Psoas muscle (tissue), 8 donors: ENCODE data around the gene PRMT5. TPM values are rescaled to one million over a fixed set of nuclear protein-coding genes. Genes with fewer than 3 reads are reported as not detected.

ENCODE experiments used
- ATAC-seq, 4 donors: fragments of 200-7000 bp; cut with Tn5 transposase; one replicate each; pipeline ENCODE4 v1.9.1; 2020; ENCODE audit warnings: moderate library complexity in 3 of 4, mild to moderate bottlenecking in 2 of 4
- DNase-seq, 2 donors: peaks; one replicate each; pipeline ENCODE4 v3.0.0-alpha.2; 2020
- H3K27ac ChIP-seq: fragments of 200-600 bp; one replicate; pipeline ENCODE4 v1.8.0; 2022
- H3K27me3 ChIP-seq, 3 donors: fragments of 200-600 bp in 1 of 3; one replicate each; pipeline versions ENCODE4 v1.6.1 to v1.8.0; 2013 to 2022; ENCODE audit warnings: low read length in 2 of 3, mild to moderate bottlenecking in 2 of 3, moderate library complexity in 1 of 3; ENCODE audit not compliant: insufficient read depth in 3 of 3
- H3K36me3 ChIP-seq, 2 donors: fragments of 200-600 bp in 1 of 2; one replicate each; pipeline versions ENCODE4 v1.6.1 to v1.8.0; 2013 to 2022; ENCODE audit warnings: low read depth in 1 of 2, mild to moderate bottlenecking in 1 of 2, moderate library complexity in 1 of 2; ENCODE audit not compliant: insufficient read depth in 1 of 2
- H3K4me1 ChIP-seq: fragments of 200-600 bp; one replicate; pipeline ENCODE4 v1.8.0; 2022
- H3K4me3 ChIP-seq: fragments of 200-600 bp; one replicate; pipeline ENCODE4 v1.8.0; 2022; ENCODE audit warnings: mild to moderate bottlenecking
- H3K9me3 ChIP-seq: fragments of 200-600 bp; one replicate; pipeline ENCODE4 v1.8.0; 2022
- WGBS, 3 donors: extraction: QIAGEN DNeasy Blood & Tissue Kit; methylation state at CpG; one replicate each; pipeline versions ENCODE4 v1.1.6 to v1.1.7; 2013; 5-methylcytosine and 5-hydroxymethylcytosine counted together
- intact Hi-C, 2 donors: fragments of 100-400 bp; cut with DNase I; formaldehyde crosslinking; loops; one replicate each; pipeline versions ENCODE4 v1.11.0 to v1.14.2; 2022
- polyA plus RNA-seq, 3 donors: library from polyadenylated mRNA; stranded (reverse); fragments of 200-250 nt; gene quantifications; one replicate each; pipeline ENCODE4 v1.2.3, GENCODE V29; 2013
- total RNA-seq, 4 donors: library from RNA; stranded (reverse); fragmentation: NEBNext Ultra II Directional in 2 of 4; extraction: Animal tissue kit (Norgen Biotek cat#: 25700) in 2 of 4; gene quantifications; one replicate each; pipeline versions ENCODE4 v1.2.1 to v1.2.4, GENCODE V29; 2021 to 2023
- TF ChIP-seq, protein P1 (sequence below): fragments of 200-600 bp; IDR thresholded peaks from one replicate; pipeline ENCODE4 v1.8.0; 2022; ENCODE audit warnings: antibody characterized with exemption
- donor health status: healthy with polysubstance abuse.
- donor health status: DM: no; HTN: no; CAD: no; lungs with moderate emphysema.
- donor health status: Bipolar disorder and iron deficiency.
- donor health status: healthy.
- donor health status: DM: yes; HTN: yes; CAD: no.
- donor health status: DM: no; HTN: no; CAD: no.
- donor health status: DM: no; HTN: no; CAD: no.
- donor health status: DM: yes; HTN: yes; CAD: no.

Gene PRMT5
- total and polyA plus RNA-seq, 7 donors = 45.3 to 99.5 (median 76.1) TPM

- WGBS, 3 donors = 0 to 1% (median 0%) methylated on average over 31 to 45 of the region's 45 CpGs
- intact Hi-C loops = loop anchor here in 1 of 2 donors (2.0 to 5.0 kb wide), 2 partner anchors 29 to 45 kb away; partner anchors contain the start of gene RBM23
Measured at GRCh38 chr14:22872033-22872832, 56.9 kb downstream of the PRMT5 start.

DNA sequence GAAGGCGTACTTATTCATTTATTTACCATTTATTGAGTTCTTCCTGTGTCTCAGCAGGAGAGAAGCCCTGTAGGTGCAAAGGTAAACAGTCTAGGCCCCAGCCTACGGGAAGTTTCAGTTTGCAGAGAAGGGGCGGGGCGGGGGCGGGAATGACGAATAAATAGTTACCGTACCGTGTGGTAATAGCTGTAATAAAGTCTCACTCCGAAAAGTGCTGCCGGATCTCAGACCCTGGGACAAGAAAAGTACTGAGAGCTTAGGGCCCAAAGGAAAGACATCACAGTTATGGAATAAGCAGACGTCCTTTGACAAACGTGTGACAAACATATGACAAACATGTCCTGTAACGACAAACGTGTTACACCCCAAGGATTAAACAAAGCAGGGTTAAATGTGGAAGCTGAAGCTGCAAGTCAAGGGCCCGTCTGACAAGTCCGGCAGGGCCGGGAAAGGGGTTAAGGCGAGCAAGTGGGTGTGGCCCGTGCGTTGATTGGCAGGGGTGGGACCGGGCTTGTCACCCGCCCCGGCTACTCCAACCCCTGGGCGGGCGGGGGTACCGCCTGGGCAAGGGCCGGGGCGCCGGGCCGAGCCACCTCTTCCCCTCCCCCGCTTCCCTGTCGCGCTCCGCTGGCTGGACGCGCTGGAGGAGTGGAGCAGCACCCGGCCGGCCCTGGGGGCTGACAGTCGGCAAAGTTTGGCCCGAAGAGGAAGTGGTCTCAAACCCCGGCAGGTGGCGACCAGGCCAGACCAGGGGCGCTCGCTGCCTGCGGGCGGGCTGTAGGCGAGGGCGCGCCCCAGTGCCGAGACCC, 57.7 kb downstream of the PRMT5 start, which contains the start of gene LRP10:
TSS of gene LRP10 (plus strand) at position 517 of the 809 bp plus-strand sequence. CDS start 564 bp downstream, outside the sequence.
- DNase-seq (peak; percentile 93 to 95), ATAC-seq (peak; percentile 95 to 96 (median 95))
- H3K36me3 ChIP-seq = peaks cover 0 to 34% of the 10 kb centered on the region in 2 donors
- H3K27me3 ChIP-seq = no peaks in the 10 kb centered on the region
- peak within 1 kb of the TSS; percentile 100 for H3K27ac ChIP-seq
- H3K4me3 ChIP-seq = peak within 1 kb of the TSS; percentile 100
- H3K4me1 ChIP-seq = peaks cover 16% of the 10 kb centered on the region
- WGBS, 3 donors = 0% methylated on average over 45 to 50 of the region's 50 CpGs
- intact Hi-C loops = loop anchor here in 1 of 2 donors (2.0 to 5.0 kb wide), 2 partner anchors 29 to 46 kb away; partner anchors contain the start of gene RBM23
- TF ChIP-seq, protein P1, sequence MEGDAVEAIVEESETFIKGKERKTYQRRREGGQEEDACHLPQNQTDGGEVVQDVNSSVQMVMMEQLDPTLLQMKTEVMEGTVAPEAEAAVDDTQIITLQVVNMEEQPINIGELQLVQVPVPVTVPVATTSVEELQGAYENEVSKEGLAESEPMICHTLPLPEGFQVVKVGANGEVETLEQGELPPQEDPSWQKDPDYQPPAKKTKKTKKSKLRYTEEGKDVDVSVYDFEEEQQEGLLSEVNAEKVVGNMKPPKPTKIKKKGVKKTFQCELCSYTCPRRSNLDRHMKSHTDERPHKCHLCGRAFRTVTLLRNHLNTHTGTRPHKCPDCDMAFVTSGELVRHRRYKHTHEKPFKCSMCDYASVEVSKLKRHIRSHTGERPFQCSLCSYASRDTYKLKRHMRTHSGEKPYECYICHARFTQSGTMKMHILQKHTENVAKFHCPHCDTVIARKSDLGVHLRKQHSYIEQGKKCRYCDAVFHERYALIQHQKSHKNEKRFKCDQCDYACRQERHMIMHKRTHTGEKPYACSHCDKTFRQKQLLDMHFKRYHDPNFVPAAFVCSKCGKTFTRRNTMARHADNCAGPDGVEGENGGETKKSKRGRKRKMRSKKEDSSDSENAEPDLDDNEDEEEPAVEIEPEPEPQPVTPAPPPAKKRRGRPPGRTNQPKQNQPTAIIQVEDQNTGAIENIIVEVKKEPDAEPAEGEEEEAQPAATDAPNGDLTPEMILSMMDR = no peak
- no peaks in the 10 kb centered on the region for H3K9me3 ChIP-seq

More at GRCh38 chr14:22872033-22872832, 56.9 kb downstream of the PRMT5 start:
- H3K4me3 ChIP-seq = peak overlapping the region; percentile 100
- peak overlapping the region; percentile 100 for H3K27ac ChIP-seq
- H3K27me3 ChIP-seq = no peaks in the 10 kb centered on the region
- H3K9me3 ChIP-seq = no peaks in the 10 kb centered on the region
- TF ChIP-seq, protein P1 = peak; percentile 86
- H3K4me1 ChIP-seq = peaks cover 16% of the 10 kb centered on the region
- DNase-seq (peak; percentile 78 to 86), ATAC-seq (peak; percentile 63 to 75 (median 70))
- peaks cover 0 to 42% of the 10 kb centered on the region in 2 donors for H3K36me3 ChIP-seq

DNA sequence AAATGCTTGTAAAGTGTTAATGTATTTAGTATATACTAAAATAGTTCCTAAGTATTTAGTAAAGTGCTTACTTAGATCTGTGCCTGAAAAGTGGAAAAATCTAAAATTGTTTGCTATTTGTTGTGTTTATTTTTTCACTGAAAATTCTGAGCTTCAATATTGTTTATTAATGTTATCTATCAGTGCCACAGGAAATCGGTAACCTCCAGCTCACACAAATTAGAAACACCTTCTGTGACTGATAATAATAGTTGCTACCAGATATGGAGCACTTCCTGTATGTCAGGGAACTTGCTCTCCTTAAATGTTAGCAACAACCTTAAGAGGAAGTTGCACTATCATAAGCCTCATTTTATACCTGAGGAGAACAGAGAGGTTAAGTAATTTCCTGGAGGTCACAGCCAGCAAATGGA, 58.4 kb downstream of the PRMT5 start:
- peak overlapping the region; percentile 100 for H3K4me3 ChIP-seq
- peak; percentile 17 to 46 (median 41) for ATAC-seq
- intact Hi-C loops = loop anchor here in 1 of 2 donors (5.0 kb wide), 1 partner anchor 46 kb away; the partner anchor contains the start of gene RBM23
- no peaks in the 10 kb centered on the region for H3K27me3 ChIP-seq
- DNase-seq = no peak
- H3K4me1 ChIP-seq = peaks cover 16% of the 10 kb centered on the region
- WGBS, 3 donors = 0 to 1% (median 0%) methylated on average over 1 of the region's 1 CpG
- peak overlapping the region; percentile 100 for H3K27ac ChIP-seq
- H3K9me3 ChIP-seq = no peaks in the 10 kb centered on the region
- TF ChIP-seq, protein P1 = no peak
- peaks cover 0 to 28% of the 10 kb centered on the region in 2 donors for H3K36me3 ChIP-seq

Other genes starting within 250 kb of the PRMT5 start
- 100 to 1,000 TPM in 3 of 4 donors, 10 to 100 TPM in 1; 90.7 to 151 (median 131) TPM for gene OXA1L, start 162.7 kb downstream of the PRMT5 start, total RNA-seq
- gene OXA1L, start 162.7 kb downstream of the PRMT5 start, polyA plus RNA-seq = 100 to 1,000 TPM; 115 to 168 (median 158) TPM
- 1 to 10 TPM; 1.3 to 2.6 (median 2.0) TPM for gene SLC7A7, start 113.9 kb downstream of the PRMT5 start, total RNA-seq
- gene SLC7A7, start 113.9 kb downstream of the PRMT5 start, polyA plus RNA-seq = 1 to 10 TPM in 1 of 3 donors, under 1 TPM in 2; 0.93 to 2.6 (median 0.97) TPM
- gene MRPL52, start 99.5 kb downstream of the PRMT5 start, total RNA-seq = 10 to 100 TPM; 79.1 to 91.2 (median 84.9) TPM
- 100 to 1,000 TPM in 2 of 3 donors, 10 to 100 TPM in 1; 92.0 to 246 (median 102) TPM for gene MRPL52, start 99.5 kb downstream of the PRMT5 start, polyA plus RNA-seq
- 10 to 100 TPM in 3 of 4 donors, 1 to 10 TPM in 1; 9.6 to 18.5 (median 14.7) TPM for gene MMP14, start 92.8 kb downstream of the PRMT5 start, total RNA-seq
- 10 to 100 TPM in 2 of 3 donors, 1 to 10 TPM in 1; 7.6 to 15.1 (median 10.0) TPM for gene MMP14, start 92.8 kb downstream of the PRMT5 start, polyA plus RNA-seq
- gene LRP10, start 57.6 kb downstream of the PRMT5 start, total RNA-seq = 10 to 100 TPM; 30.9 to 50.6 (median 40.6) TPM
- gene LRP10, start 57.6 kb downstream of the PRMT5 start, polyA plus RNA-seq = 10 to 100 TPM; 18.1 to 42.7 (median 25.1) TPM
- gene REM2, start 46.2 kb downstream of the PRMT5 start, total RNA-seq = under 1 TPM in 2 of 4 donors, not detected in 2; 0.21 to 0.34 TPM
- under 1 TPM; 0.05 to 0.18 (median 0.10) TPM for gene REM2, start 46.2 kb downstream of the PRMT5 start, polyA plus RNA-seq
- 10 to 100 TPM; 25.4 to 42.1 (median 27.8) TPM for gene RBM23, start 10.2 kb downstream of the PRMT5 start, total RNA-seq
- gene RBM23, start 10.2 kb downstream of the PRMT5 start, polyA plus RNA-seq = 10 to 100 TPM; 18.4 to 35.7 (median 20.1) TPM
- 10 to 100 TPM; 11.3 to 19.3 (median 12.0) TPM for gene HAUS4, start 27.7 kb upstream of the PRMT5 start, total RNA-seq
- gene HAUS4, start 27.7 kb upstream of the PRMT5 start, polyA plus RNA-seq = 10 to 100 TPM; 13.7 to 23.7 (median 16.2) TPM
- 1 to 10 TPM in 3 of 4 donors, under 1 TPM in 1; 0.95 to 1.5 (median 1.2) TPM for gene AJUBA, start 53.2 kb upstream of the PRMT5 start, total RNA-seq
- under 1 TPM; 0.65 to 0.77 (median 0.66) TPM for gene AJUBA, start 53.2 kb upstream of the PRMT5 start, polyA plus RNA-seq
- gene C14orf93, start 80.8 kb upstream of the PRMT5 start, total RNA-seq = 1 to 10 TPM; 2.1 to 5.1 (median 4.2) TPM
- gene C14orf93, start 80.8 kb upstream of the PRMT5 start, polyA plus RNA-seq = 1 to 10 TPM; 1.7 to 4.1 (median 3.4) TPM
- 100 to 1,000 TPM; 156 to 307 (median 250) TPM for gene PSMB5, start 105.5 kb upstream of the PRMT5 start, total RNA-seq
- gene PSMB5, start 105.5 kb upstream of the PRMT5 start, polyA plus RNA-seq = 100 to 1,000 TPM; 304 to 619 (median 496) TPM
- gene PSMB11, start 112.8 kb upstream of the PRMT5 start, total RNA-seq = not detected
- gene PSMB11, start 112.8 kb upstream of the PRMT5 start, polyA plus RNA-seq = under 1 TPM in 2 of 3 donors, not detected in 1; 0.03 to 0.51 TPM
- under 1 TPM; 0.30 to 0.77 (median 0.32) TPM for gene CDH24, start 128.1 kb upstream of the PRMT5 start, total RNA-seq
- gene CDH24, start 128.1 kb upstream of the PRMT5 start, polyA plus RNA-seq = under 1 TPM; 0.31 to 0.51 (median 0.35) TPM
- 10 to 100 TPM; 75.3 to 83.2 (median 82.2) TPM for gene ACIN1, start 165.8 kb upstream of the PRMT5 start, total RNA-seq
- 10 to 100 TPM; 45.2 to 57.6 (median 53.5) TPM for gene ACIN1, start 165.8 kb upstream of the PRMT5 start, polyA plus RNA-seq
- 10 to 100 TPM; 24.2 to 31.3 (median 27.0) TPM for gene C14orf119, start 166.1 kb upstream of the PRMT5 start, total RNA-seq
- 10 to 100 TPM; 23.2 to 65.3 (median 47.1) TPM for gene C14orf119, start 166.1 kb upstream of the PRMT5 start, polyA plus RNA-seq
- gene CIROP, start 175.6 kb upstream of the PRMT5 start, total RNA-seq = not detected
- under 1 TPM in 1 of 3 donors, not detected in 2; 0.03 TPM for gene CIROP, start 175.6 kb upstream of the PRMT5 start, polyA plus RNA-seq
- gene CEBPE, start 189.9 kb upstream of the PRMT5 start, total RNA-seq = under 1 TPM in 2 of 4 donors, not detected in 2; 0.17 to 0.22 TPM
- under 1 TPM in 2 of 3 donors, not detected in 1; 0.03 to 0.19 TPM for gene CEBPE, start 189.9 kb upstream of the PRMT5 start, polyA plus RNA-seq